K562 (cell line): Measurements from ENCODE around the gene FBXO22. TPM values are rescaled to one million over a fixed set of nuclear protein-coding genes. Genes with fewer than 3 reads are reported as not detected.

ENCODE experiments used
- ATAC-seq: fragments of 200-7000 bp; cut with Tn5 transposase; 3 replicates; pipeline ENCODE4 v1.9.1; 2020; ENCODE audit warnings: moderate library complexity
- BruUV-seq: library from RNA; stranded (reverse); fragments of 400-500 nt; replicated peaks from 2 replicates; lab custom pipeline; 2021; lab: Mats Ljungman, UMichigan
- CTCF ChIA-PET: fragments of 300-600 bp; formaldehyde crosslinking; extraction: SDS; loops from one replicate; lab custom pipeline; 2021; ENCODE audit warnings: low intra/inter-chr PET ratio; lab: Yijun Ruan, JAX
- POLR2A ChIA-PET: fragments of 300-600, 350-650 bp; sonication (Branson Sonifier 250); formaldehyde crosslinking; extraction: SDS; loops from one replicate; lab custom pipeline; 2021; ENCODE audit warnings: antibody characterized with exemption, inconsistent platforms; lab: Yijun Ruan, JAX
- DNase-seq, 4 experiments: peaks; one replicate each; pipeline versions ENCODE4 v3.0.0 to v3.0.0-alpha.2; 2011 to 2018; ENCODE audit warnings: low spot score in 3 of 4, mixed read lengths in 3 of 4; ENCODE audit errors: extremely low read depth in 1 of 4
- FAIRE-seq: peaks from 2 replicates; lab custom pipeline; 2011; peaks lifted over from hg19 to GRCh38; lab: Jason Lieb, UNC
- H2AFZ ChIP-seq: 2 replicates; pipeline ENCODE4 v1.6.0; 2011; ENCODE audit warnings: low read depth, low read length, control low read depth, inconsistent platforms
- H3K27ac ChIP-seq: fragments of 200-600 bp; 3 replicates; pipeline ENCODE4 v1.8.0; 2011; ENCODE audit warnings: low read depth, mild to moderate bottlenecking, control low read depth, inconsistent platforms, low read length, moderate library complexity, mixed read lengths; ENCODE audit errors: extremely low read depth
- H3K27me3 ChIP-seq, 2 experiments: fragments of 300-600 bp in 1 of 2; 2 replicates in 1 of 2; 3 replicates in 1 of 2; pipeline versions ENCODE4 v1.6.0 to v1.8.0; 2011; ENCODE audit warnings: inconsistent platforms in 2 of 2, low read length in 2 of 2, mild to moderate bottlenecking in 1 of 2, mixed read lengths in 1 of 2, moderate library complexity in 1 of 2; ENCODE audit not compliant: control insufficient read depth in 2 of 2, insufficient read depth in 2 of 2
- H3K36me3 ChIP-seq: fragments of 300-600 bp; 3 replicates; pipeline ENCODE4 v1.8.0; 2011; ENCODE audit warnings: mild to moderate bottlenecking, low read length, inconsistent platforms; ENCODE audit not compliant: control insufficient read depth, insufficient read depth
- H3K4me1 ChIP-seq, 2 experiments: fragments of 200-600 bp in 1 of 2; replicated peaks in 1 of 2; 2 replicates in 1 of 2; 3 replicates in 1 of 2; pipeline versions ENCODE4 v1.5.1 to v1.8.0; 2011; ENCODE audit warnings: inconsistent platforms in 2 of 2, low read length in 2 of 2, mild to moderate bottlenecking in 1 of 2, mixed read lengths in 1 of 2, moderate library complexity in 1 of 2; ENCODE audit not compliant: control insufficient read depth in 2 of 2, insufficient read depth in 2 of 2
- H3K4me2 ChIP-seq: 2 replicates; pipeline ENCODE4 v1.6.1; 2011; ENCODE audit warnings: low read length, control low read depth, inconsistent platforms, mixed read lengths; ENCODE audit not compliant: insufficient read depth
- H3K4me3 ChIP-seq: fragments of 200-600 bp; sonication (generic), shearing (Covaris generic); 2 replicates; pipeline ENCODE4 v1.5.1; 2016; ENCODE audit warnings: control low read depth, inconsistent platforms
- H3K79me2 ChIP-seq: fragments of 200-600 bp; 3 replicates; pipeline ENCODE4 v1.8.0; 2011; ENCODE audit warnings: low read length, inconsistent platforms; ENCODE audit not compliant: control insufficient read depth, insufficient read depth
- H3K9ac ChIP-seq, 2 experiments: 2 replicates each; pipeline versions ENCODE4 v1.6.0 to v1.6.1; 2011; ENCODE audit warnings: low read depth in 2 of 2, low read length in 2 of 2, control low read depth in 1 of 2, inconsistent platforms in 1 of 2, mild to moderate bottlenecking in 1 of 2, mixed read lengths in 1 of 2; ENCODE audit not compliant: insufficient read depth in 1 of 2
- H3K9me1 ChIP-seq: one replicate; pipeline ENCODE4 v1.6.0; 2011; ENCODE audit warnings: inconsistent platforms, mild to moderate bottlenecking, low read length, moderate library complexity; ENCODE audit not compliant: control insufficient read depth, insufficient read depth
- H3K9me3 ChIP-seq: replicated peaks from 2 replicates; pipeline ENCODE4 v1.5.1; 2011; ENCODE audit warnings: low read depth, low read length, inconsistent platforms; ENCODE audit not compliant: control insufficient read depth, insufficient read depth
- H4K20me1 ChIP-seq: replicated peaks from 2 replicates; pipeline ENCODE4 v1.6.1; 2011; ENCODE audit warnings: low read length, inconsistent platforms, mixed read lengths; ENCODE audit not compliant: control insufficient read depth, insufficient read depth
- CBFA2T3 ChIP-seq: fragments of 450-650 bp; IDR thresholded peaks from 2 replicates; pipeline ENCODE4 v1.6.1; 2017
- CREM ChIP-seq: IDR thresholded peaks from 2 replicates; pipeline ENCODE4 v1.6.1; 2014; ENCODE audit warnings: antibody characterized with exemption, low read depth
- DIDO1 ChIP-seq: fragments of 450-650 bp; IDR thresholded peaks from 2 replicates; pipeline ENCODE4 v1.6.1; 2016; ENCODE audit warnings: low read depth, missing biosample characterization, missing genetic modification characterization
- E2F6 ChIP-seq, 2 experiments: IDR thresholded peaks; 2 replicates each; pipeline ENCODE4 v1.6.1; 2011; ENCODE audit warnings: borderline replicate concordance in 1 of 2, control low read depth in 1 of 2, low read depth in 1 of 2, low read length in 1 of 2, mild to moderate bottlenecking in 1 of 2, mixed read lengths in 1 of 2, moderate library complexity in 1 of 2; ENCODE audit not compliant: insufficient read depth in 1 of 2, insufficient read length in 1 of 2, poor library complexity in 1 of 2, severe bottlenecking in 1 of 2; ENCODE audit errors: extremely low read depth in 1 of 2
- L3MBTL2 ChIP-seq: fragments of 450-650 bp; IDR thresholded peaks from 2 replicates; pipeline ENCODE4 v1.6.1; 2016; ENCODE audit warnings: mild to moderate bottlenecking, moderate library complexity
- MCM7 ChIP-seq, 2 experiments: fragments of 450-650 bp; IDR thresholded peaks; 2 replicates each; pipeline ENCODE4 v1.6.1; 2016 to 2018
- MYNN ChIP-seq, 2 experiments: sonication (generic); formaldehyde crosslinking in 1 of 2; IDR thresholded peaks; 2 replicates each; pipeline versions ENCODE4 v1.5.0 to v1.6.1; 2016 to 2020; ENCODE audit warnings: antibody characterized with exemption in 1 of 2, missing genetic modification reagents in 1 of 2
- PRMT5 ChIP-seq: sonication (generic); formaldehyde crosslinking; IDR thresholded peaks from 2 replicates; pipeline ENCODE4 v1.5.0; 2020; ENCODE audit warnings: missing genetic modification reagents
- SIN3A ChIP-seq, 2 experiments: fragments of 150-350 bp in 1 of 2; IDR thresholded peaks; 2 replicates each; pipeline ENCODE4 v1.6.1; 2011 to 2016; ENCODE audit warnings: borderline replicate concordance in 2 of 2, low read depth in 2 of 2, low read length in 2 of 2, mild to moderate bottlenecking in 2 of 2, moderate library complexity in 2 of 2; ENCODE audit not compliant: control insufficient read depth in 1 of 2
- TAF9B ChIP-seq: fragments of 450-650 bp; IDR thresholded peaks from 2 replicates; pipeline ENCODE4 v1.6.1; 2018; ENCODE audit warnings: mild to moderate bottlenecking; ENCODE audit not compliant: partially characterized antibody
- THRA ChIP-seq: fragments of 450-650 bp; IDR thresholded peaks from 2 replicates; pipeline ENCODE4 v1.6.1; 2017; ENCODE audit warnings: mild to moderate bottlenecking, moderate library complexity
- ZNF253 ChIP-seq: fragments of 250-450 bp; sonication (Bioruptor Pico); conservative IDR thresholded peaks from 2 replicates; pipeline ENCODE4 v1.6.1; 2021; ENCODE audit warnings: mild to moderate bottlenecking
- ZNF280B ChIP-seq: fragments of 250-450 bp; sonication (Bioruptor Pico); IDR thresholded peaks from 2 replicates; pipeline ENCODE4 v1.5.1; 2021; ENCODE audit warnings: mild to moderate bottlenecking
- WGBS: fragments of 100-300 bp; shearing (Covaris generic); methylation state at CpG from one replicate; pipeline ENCODE4 v1.1.6; 2016; ENCODE audit warnings: low coverage, mixed read lengths; ENCODE audit not compliant: insufficient coverage; ENCODE audit errors: missing lambda C conversion rate; 5-methylcytosine and 5-hydroxymethylcytosine counted together
- in situ Hi-C: fragments of 300-500 bp; cut with MboI; formaldehyde crosslinking; loops from 4 replicates; pipeline ENCODE4 v1.15.0; 2018; ENCODE audit warnings: inconsistent platforms, mixed read lengths
- intact Hi-C: fragments of 100-400 bp; cut with micrococcal nuclease; formaldehyde crosslinking; loops from 2 replicates; pipeline ENCODE4 v1.14.2; 2022
- polyA plus RNA-seq, 8 experiments: library from polyadenylated mRNA; depleted of rRNA in 4 of 8; stranded (reverse) in 5 of 8; unstranded in 3 of 8; fragments of >200 nt; fragmentation: Nextera tagmentation in 2 of 8; fragmentation: Illumina TruSeq in 1 of 8; extraction: Ambion mirVana in 2 of 8; extraction: Trizol in 1 of 8; gene quantifications; 2 replicates each; pipeline versions ENCODE4 v1.2.1 to v1.2.3, GENCODE V29; 2011 to 2014; ENCODE audit warnings: inconsistent platforms in 1 of 8, missing spikeins in 1 of 8
- total RNA-seq, 7 experiments: library from RNA; depleted of rRNA in 6 of 7; stranded (reverse); fragments of >200 nt in 6 of 7; fragmentation: Illumina TruSeq in 2 of 7; extraction: Trizol in 2 of 7; gene quantifications; 2 replicates each; pipeline versions ENCODE4 v1.2.1 to v1.2.3, GENCODE V29; 2011 to 2021; ENCODE audit warnings: low replicate concordance in 1 of 7

FBXO22 gene
- total and polyA plus RNA-seq, 9 of the 15 experiments (the other 6 are each of a cell fraction or from before 2014, with no cell fraction given) = 24.4 to 99.4 (median 66.5) TPM

GRCh38 chr15:75930866-75931265, 27.2 kb downstream of the FBXO22 start (continued):
- TF ChIP-seq ZNF280B (CRISPR knock-in tag) (no peak), CBFA2T3 (no peak), MCM7 (IDR thresholded peaks at IDR 0.05) (no peak), MYNN (IDR thresholded peaks at IDR 0.05) (no peak), MYNN (CRISPR knock-in tag; IDR thresholded peaks at IDR 0.05) (no peak), THRA (no peak), DIDO1 (tag) (no peak), PRMT5 (CRISPR knock-in tag) (no peak)

GRCh38 chr15:75942464-75942863, 38.8 kb downstream of the FBXO22 start:
- CTCF ChIA-PET = no interaction called here
- FAIRE-seq (no peak), DNase-seq (no peak), ATAC-seq (peak; percentile 73)
- Histone ChIP-seq H2AFZ (no peak overlapping the region), H3K36me3 (peaks cover 5% of the 10 kb centered on the region; the same call in 1 of the 3 replicates), H3K9me3 (0 out of 2 replicates have a peak, but pooled peaks cover 2% of the 10 kb centered on the region), H3K9me1 (no peaks in the 10 kb centered on the region), H3K9ac (no peak overlapping the region), H3K27ac (no peak overlapping the region), H3K4me3 (no peak overlapping the region), H3K4me2 (no peak overlapping the region), H3K27me3 (0 out of 5 replicates have a peak, but pooled peaks cover 2 to 4% of the 10 kb centered on the region in 2 experiments), H3K79me2 (no peaks in the 10 kb centered on the region), H4K20me1 (no peaks in the 10 kb centered on the region), H3K4me1 (no peaks in the 10 kb centered on the region)
- POLR2A ChIA-PET = no interaction called here
- intact Hi-C loops (no loop called here), in situ Hi-C loops (no loop called here)
- no TSS peak for BruUV-seq
- TF ChIP-seq CREM = no peak
- TF ChIP-seq L3MBTL2 = 0 out of 2 replicates have a peak, but pooled peaks have one; percentile 23
- TF ChIP-seq TAF9B = no peak
- TF ChIP-seq SIN3A (IDR thresholded peaks at IDR 0.05; ENCODE audit: borderline replicate concordance in 2 of 2, control insufficient read depth in 1 of 2, low read depth in 2 of 2, low read length in 2 of 2) = 0 out of 4 replicates have a peak, but pooled peaks of 1 of the 2 experiments have one; percentile 28
- peak in 1 of 2 experiments; percentile 9 for TF ChIP-seq E2F6 (IDR thresholded peaks at IDR 0.05; ENCODE audit: borderline replicate concordance in 1 of 2, extremely low read depth in 1 of 2, insufficient read depth in 1 of 2, insufficient read length in 1 of 2, low read depth in 1 of 2, low read length in 1 of 2, poor library complexity in 1 of 2, severe bottlenecking in 1 of 2)
- TF ChIP-seq ZNF253 (CRISPR knock-in tag) = no peak
- WGBS = 13% methylated on average over 3 of the region's 3 CpGs
